GM18499 (cell line): ENCODE data around the gene FEZF2.

Experiments
- ATAC-seq: cut with Tn5 transposase; IDR thresholded peaks from one replicate; pipeline ENCODE4 v1.9.1; 2021; ENCODE audit warnings: moderate number of reproducible peaks; ENCODE audit not compliant: insufficient read depth, unreplicated experiment

Gene FEZF2

DNA sequence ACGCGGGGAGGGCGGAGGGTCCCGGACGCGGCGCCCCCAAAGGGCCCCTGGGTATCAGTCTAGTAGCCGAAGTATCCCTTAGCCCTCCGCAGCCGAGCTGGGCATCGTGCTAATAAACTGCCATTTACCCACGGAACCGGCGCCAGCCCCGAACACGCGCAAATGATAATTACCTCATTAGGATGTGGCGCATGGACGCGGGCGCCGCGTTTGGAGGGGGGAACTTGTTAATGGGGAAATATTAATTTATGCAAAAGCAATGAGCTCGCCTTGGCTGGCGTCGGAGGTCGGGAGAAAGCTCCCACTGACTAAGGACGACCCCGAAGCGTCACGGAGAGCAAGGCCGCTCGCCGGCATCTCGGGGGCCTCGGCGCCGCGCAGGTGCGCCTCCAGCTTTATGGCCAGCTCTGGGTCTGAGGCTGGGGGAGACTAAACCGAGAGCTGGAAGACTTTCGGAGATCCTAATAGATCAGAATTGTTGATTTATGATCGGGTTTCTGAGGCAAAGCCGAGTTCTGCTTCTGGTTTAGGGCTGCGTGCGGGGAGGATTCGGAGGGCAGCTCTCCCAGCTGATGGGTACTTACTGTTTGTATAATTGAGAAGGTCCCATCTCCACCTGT is 474 bp upstream of the FEZF2 start:
- ATAC-seq = no peak

- ATAC-seq = no peak
Observed at GRCh38 chr3:62372621-62373041, 719 bp downstream of the FEZF2 start.

DNA sequence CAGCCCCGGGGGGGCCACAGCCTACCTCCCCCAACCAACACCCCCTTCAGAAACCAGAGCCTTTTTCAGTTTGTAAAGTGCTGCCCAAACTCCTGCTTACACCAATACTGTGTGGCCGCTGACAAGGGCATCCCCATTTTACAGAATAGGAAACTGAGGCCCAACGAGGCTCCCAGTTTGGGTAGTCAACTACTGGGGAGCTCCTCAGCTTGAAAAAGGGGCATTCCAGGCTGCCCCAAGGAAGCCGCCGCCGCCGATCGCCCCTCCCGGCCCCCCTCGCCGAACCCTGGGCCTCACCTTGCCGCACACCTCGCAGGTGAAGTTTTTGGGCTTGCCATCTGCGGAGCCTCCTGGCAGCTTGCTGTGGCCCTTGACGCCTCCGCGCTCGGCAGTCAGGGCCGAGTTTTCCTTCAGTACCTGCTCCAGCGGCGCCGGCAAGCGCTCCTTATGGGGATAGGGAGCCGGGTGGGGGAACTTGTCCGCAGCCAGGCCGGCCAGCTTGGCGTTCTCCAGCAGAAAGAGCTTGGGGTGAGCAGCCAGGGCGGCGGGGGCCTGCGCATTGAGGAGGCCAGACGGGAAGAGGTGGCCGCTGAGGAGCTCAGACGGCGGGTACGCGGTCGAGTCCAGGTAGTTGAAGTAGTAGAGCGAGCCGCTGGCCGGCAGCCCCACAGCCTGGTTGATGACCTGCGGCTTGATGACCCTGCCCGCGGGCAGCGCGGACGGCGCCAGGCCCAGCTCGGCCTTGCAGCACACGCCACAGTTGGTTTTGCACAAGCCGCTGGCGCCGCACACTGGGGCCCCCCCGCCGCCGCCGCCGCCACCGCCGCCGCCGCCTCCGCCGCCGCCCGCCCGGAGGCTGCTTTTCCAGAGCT is 1.4 kb downstream of the FEZF2 start:
- ATAC-seq = no peak

- ATAC-seq = no peak
Observed at GRCh38 chr3:62370858-62371719, 2.3 kb downstream of the FEZF2 start.

- ATAC-seq = no peak
Observed at GRCh38 chr3:62370112-62370857, 3.1 kb downstream of the FEZF2 start.

- no peak for ATAC-seq
Observed at GRCh38 chr3:62369476-62369743, 3.9 kb downstream of the FEZF2 start.

- ATAC-seq = no peak
Observed at GRCh38 chr3:62368705-62369475, 4.5 kb downstream of the FEZF2 start.

GRCh38 chr3:62368290-62368704 is 5.1 kb downstream of the FEZF2 start:
- ATAC-seq = no peak

DNA sequence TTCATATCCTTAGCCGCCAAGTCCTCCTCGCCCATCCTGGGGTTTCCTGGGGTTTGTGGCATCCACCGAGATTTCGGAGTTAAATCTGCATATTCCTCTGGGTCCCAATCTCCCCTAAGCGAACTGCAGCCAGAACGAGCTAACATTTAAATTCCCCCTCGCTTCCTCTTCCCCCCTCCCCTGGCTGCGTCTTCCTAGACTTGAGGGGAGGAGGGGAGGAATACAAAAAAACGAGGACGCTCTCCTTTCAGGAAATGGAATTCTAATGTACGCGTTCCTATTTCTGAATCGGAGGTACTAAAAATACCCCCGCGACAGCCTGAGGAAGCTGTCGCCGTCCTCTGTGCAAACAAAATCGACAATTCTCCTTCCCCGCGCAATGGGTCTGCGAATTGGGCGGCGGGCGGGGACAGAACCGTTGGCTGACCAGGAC is 5.6 kb downstream of the FEZF2 start:
- no peak for ATAC-seq

- ATAC-seq = no peak
Observed at GRCh38 chr3:62366126-62366484, 7.2 kb downstream of the FEZF2 start.

- ATAC-seq = no peak
Observed at GRCh38 chr3:62365391-62366125, 7.8 kb downstream of the FEZF2 start.

DNA sequence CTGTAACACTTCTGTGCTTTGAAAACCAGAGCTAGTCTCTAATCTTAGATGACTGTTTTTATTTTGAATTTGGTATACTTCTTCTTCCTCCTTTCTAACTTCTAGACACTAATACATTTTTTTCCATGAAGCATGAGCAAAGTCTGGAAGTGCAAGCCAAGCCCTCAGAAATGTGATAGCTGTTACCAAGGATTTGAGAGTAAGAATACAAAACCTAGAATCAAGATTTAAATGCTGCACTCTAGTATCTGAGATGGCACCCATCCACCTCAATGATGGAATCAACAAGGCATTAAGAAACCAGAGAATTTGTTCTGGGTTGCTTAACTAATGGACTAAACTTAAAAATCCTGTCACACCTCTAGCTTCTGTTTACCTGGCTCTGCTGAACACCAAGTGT is 9.2 kb downstream of the FEZF2 start:
- no peak for ATAC-seq

DNA sequence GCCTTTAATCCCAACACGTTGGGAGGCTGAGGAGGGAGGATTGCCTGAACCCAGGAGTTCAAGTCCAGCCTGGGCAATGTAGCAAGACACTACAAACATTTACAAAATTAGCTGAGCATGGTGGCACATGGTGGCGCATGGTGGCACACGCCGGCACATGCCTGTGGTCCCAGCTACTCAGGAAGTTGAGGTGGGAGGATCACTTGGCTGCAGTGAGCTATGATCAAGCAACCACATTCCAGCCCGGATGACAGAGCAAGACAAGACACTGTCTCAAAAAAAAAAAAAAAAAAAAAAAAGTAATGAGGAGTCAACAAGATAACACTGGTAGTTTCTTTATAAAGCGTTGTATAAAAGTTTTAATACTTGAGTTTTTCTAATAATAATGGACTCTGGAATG is 10.1 kb downstream of the FEZF2 start:
- ATAC-seq = no peak

- no peak for ATAC-seq
Observed at GRCh38 chr3:62361824-62362223, 11.5 kb downstream of the FEZF2 start.

- ATAC-seq = no peak
Observed at GRCh38 chr3:62361261-62361660, 12.1 kb downstream of the FEZF2 start.

- no peak for ATAC-seq
Observed at GRCh38 chr3:62359531-62359930, 13.8 kb downstream of the FEZF2 start.

- ATAC-seq = no peak
Observed at GRCh38 chr3:62356356-62356755, 17.0 kb downstream of the FEZF2 start.

GRCh38 chr3:62355703-62356102 is 17.6 kb downstream of the FEZF2 start:
- ATAC-seq = no peak

GRCh38 chr3:62343755-62344154 is 29.6 kb downstream of the FEZF2 start:
- no peak for ATAC-seq
